A673 (cell line): Measurements from ENCODE around the gene ADAM30. TPM values are rescaled to one million over a fixed set of nuclear protein-coding genes. Genes with fewer than 3 reads are reported as not detected.

ENCODE experiments used
- BruUV-seq: library from RNA; stranded (reverse); fragments of 400-500 nt; replicated peaks from 2 replicates; lab custom pipeline; 2021; lab: Mats Ljungman, UMichigan
- CTCF ChIA-PET: fragments of 300-600 bp; sonication (Branson Sonifier 250); formaldehyde crosslinking; loops from one replicate; lab custom pipeline; 2022; ENCODE audit warnings: antibody characterized with exemption; lab: Charles Lee
- POLR2A ChIA-PET: fragments of 300-600 bp; sonication (Branson Sonifier 250); formaldehyde crosslinking; loops from one replicate; lab custom pipeline; 2022; ENCODE audit warnings: antibody characterized with exemption; ENCODE audit not compliant: low non-redundant PET; lab: Charles Lee
- DNase-seq: peaks from one replicate; pipeline ENCODE4 v3.0.0-alpha.2; 2015; ENCODE audit warnings: low spot score
- H3K27ac ChIP-seq: fragments of 200-600 bp; sonication (generic); 2 replicates; pipeline ENCODE4 v1.5.1; 2016; ENCODE audit warnings: mixed run types, low read depth, mild to moderate bottlenecking, mixed read lengths, antibody characterized with exemption, low read length; ENCODE audit not compliant: poor library complexity, severe bottlenecking
- H3K27me3 ChIP-seq: fragments of 200-600 bp; sonication (generic); replicated peaks from 2 replicates; pipeline ENCODE4 v1.6.1; 2017; ENCODE audit warnings: mixed run types, low read depth, mild to moderate bottlenecking, mixed read lengths, antibody characterized with exemption, low read length; ENCODE audit not compliant: insufficient read depth, poor library complexity
- H3K36me3 ChIP-seq: fragments of 200-600 bp; sonication (generic); 2 replicates; pipeline ENCODE4 v1.6.1; 2016; ENCODE audit warnings: mixed run types, mild to moderate bottlenecking, mixed read lengths, antibody characterized with exemption, low read length; ENCODE audit not compliant: insufficient read depth, poor library complexity, severe bottlenecking
- H3K4me1 ChIP-seq: fragments of 200-600 bp; sonication (generic); 2 replicates; pipeline ENCODE4 v1.6.1; 2017; ENCODE audit warnings: mixed run types, mild to moderate bottlenecking, mixed read lengths, antibody characterized with exemption, low read length; ENCODE audit not compliant: insufficient read depth, poor library complexity, severe bottlenecking
- H3K4me3 ChIP-seq: fragments of 200-600 bp; sonication (generic); 2 replicates; pipeline ENCODE4 v1.5.1; 2016; ENCODE audit warnings: low read depth, mixed run types, mild to moderate bottlenecking, mixed read lengths, low read length; ENCODE audit not compliant: poor library complexity, severe bottlenecking
- H3K9me3 ChIP-seq: fragments of 200-600 bp; sonication (generic); 2 replicates; pipeline ENCODE4 v1.6.1; 2016; ENCODE audit warnings: mixed run types, low read depth, mild to moderate bottlenecking, mixed read lengths, antibody characterized with exemption, low read length; ENCODE audit not compliant: poor library complexity, severe bottlenecking
- EZH2 ChIP-seq: fragments of 200-600 bp; sonication (generic); IDR thresholded peaks from 2 replicates; pipeline ENCODE4 v1.6.1; 2017; ENCODE audit warnings: borderline replicate concordance, low read depth, mild to moderate bottlenecking, mixed read lengths, antibody characterized with exemption, low read length; ENCODE audit not compliant: poor library complexity, severe bottlenecking
- intact Hi-C: fragments of 100-400 bp; cut with micrococcal nuclease; formaldehyde crosslinking; loops from one replicate; pipeline ENCODE4 v1.10.0; 2022; ENCODE audit not compliant: unreplicated experiment
- total RNA-seq: library from RNA; stranded (reverse); gene quantifications from 2 replicates; pipeline ENCODE4 v1.2.3, GENCODE V29; 2021
- TF ChIP-seq, protein P1 (sequence below): fragments of 300-800, 200-600 bp; sonication (generic); conservative IDR thresholded peaks from 2 replicates; pipeline ENCODE4 v1.5.1; 2017; ENCODE audit warnings: low read depth, mild to moderate bottlenecking, antibody characterized with exemption, low read length, moderate library complexity, mixed read lengths

Gene ADAM30
- total RNA-seq, 1 experiment from 2014 or later: not detected

DNA sequence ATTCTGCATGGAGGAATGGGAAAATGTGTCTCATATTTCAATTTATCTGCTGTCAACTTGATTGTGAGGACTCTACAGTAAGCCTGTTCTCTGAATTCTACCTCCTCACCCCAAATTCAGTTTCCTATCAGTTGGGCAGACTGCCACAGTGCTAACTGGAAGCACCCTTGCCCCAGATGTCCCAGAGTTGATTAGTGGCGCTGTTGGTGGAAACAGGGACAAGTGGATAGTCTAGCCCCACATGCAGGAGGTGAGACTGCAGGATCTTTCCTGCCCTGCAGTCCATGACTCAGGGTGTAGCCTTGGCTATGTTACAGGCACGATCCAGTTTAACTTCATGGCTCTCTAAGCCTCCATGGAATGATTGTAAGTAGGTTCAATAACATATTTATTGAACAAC is 22.1 kb downstream of the ADAM30 start:
- ChIA-PET POLR2A (no interaction called here), CTCF (no interaction called here)
- Histone ChIP-seq H3K4me1 (no peaks in the 10 kb centered on the region), H3K4me3 (no peak overlapping the region), H3K9me3 (no peaks in the 10 kb centered on the region), H3K27ac (no peak overlapping the region), H3K36me3 (no peaks in the 10 kb centered on the region), H3K27me3 (no peaks in the 10 kb centered on the region)
- no TSS peak for BruUV-seq
- no peak for DNase-seq
- TF ChIP-seq, protein P1, sequence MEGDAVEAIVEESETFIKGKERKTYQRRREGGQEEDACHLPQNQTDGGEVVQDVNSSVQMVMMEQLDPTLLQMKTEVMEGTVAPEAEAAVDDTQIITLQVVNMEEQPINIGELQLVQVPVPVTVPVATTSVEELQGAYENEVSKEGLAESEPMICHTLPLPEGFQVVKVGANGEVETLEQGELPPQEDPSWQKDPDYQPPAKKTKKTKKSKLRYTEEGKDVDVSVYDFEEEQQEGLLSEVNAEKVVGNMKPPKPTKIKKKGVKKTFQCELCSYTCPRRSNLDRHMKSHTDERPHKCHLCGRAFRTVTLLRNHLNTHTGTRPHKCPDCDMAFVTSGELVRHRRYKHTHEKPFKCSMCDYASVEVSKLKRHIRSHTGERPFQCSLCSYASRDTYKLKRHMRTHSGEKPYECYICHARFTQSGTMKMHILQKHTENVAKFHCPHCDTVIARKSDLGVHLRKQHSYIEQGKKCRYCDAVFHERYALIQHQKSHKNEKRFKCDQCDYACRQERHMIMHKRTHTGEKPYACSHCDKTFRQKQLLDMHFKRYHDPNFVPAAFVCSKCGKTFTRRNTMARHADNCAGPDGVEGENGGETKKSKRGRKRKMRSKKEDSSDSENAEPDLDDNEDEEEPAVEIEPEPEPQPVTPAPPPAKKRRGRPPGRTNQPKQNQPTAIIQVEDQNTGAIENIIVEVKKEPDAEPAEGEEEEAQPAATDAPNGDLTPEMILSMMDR: no peak
- TF ChIP-seq EZH2: no peak
- intact Hi-C loops: loop anchor here (5.0 kb wide), 2 partner anchors 132 to 273 kb away; no protein-coding TSS in a partner anchor

GRCh38 chr1:119873135-119874015 is 22.9 kb downstream of the ADAM30 start:
- no peak for DNase-seq
- Histone ChIP-seq H3K36me3 (no peaks in the 10 kb centered on the region), H3K27ac (no peak overlapping the region), H3K27me3 (no peaks in the 10 kb centered on the region), H3K4me3 (no peak overlapping the region), H3K9me3 (no peaks in the 10 kb centered on the region), H3K4me1 (no peaks in the 10 kb centered on the region)
- TF ChIP-seq EZH2: no peak
- TF ChIP-seq, protein P1: no peak
- POLR2A ChIA-PET: no interaction called here
- intact Hi-C loops: loop anchor here (5.0 kb wide), 2 partner anchors 131 to 274 kb away; no protein-coding TSS in a partner anchor
- CTCF ChIA-PET: no interaction called here
- BruUV-seq: no TSS peak

DNA sequence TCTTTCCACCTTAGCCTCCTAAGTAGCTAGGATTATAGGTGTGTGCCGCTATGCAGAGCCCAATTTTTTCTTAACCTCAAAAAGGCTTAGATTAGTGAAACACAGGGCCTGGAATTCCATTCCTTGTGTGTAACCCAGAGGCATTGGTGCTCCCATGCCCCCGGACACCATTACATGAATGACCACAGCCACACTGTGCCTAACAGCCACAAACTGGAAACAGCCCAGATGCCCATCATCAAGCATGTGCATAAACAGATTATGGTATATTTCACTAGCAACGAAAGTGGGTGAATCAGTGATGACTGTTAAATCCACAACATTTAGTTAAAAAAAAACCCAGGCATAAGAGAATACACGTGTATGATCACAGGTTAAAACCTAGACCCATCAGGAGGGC is 24.4 kb downstream of the ADAM30 start:
- DNase-seq: no peak
- Histone ChIP-seq H3K27ac (no peak overlapping the region), H3K4me1 (no peaks in the 10 kb centered on the region), H3K27me3 (no peaks in the 10 kb centered on the region), H3K4me3 (no peak overlapping the region), H3K36me3 (no peaks in the 10 kb centered on the region), H3K9me3 (no peaks in the 10 kb centered on the region)
- POLR2A ChIA-PET: no interaction called here
- no TSS peak for BruUV-seq
- TF ChIP-seq, protein P1: no peak
- no peak for TF ChIP-seq EZH2
- intact Hi-C loops: loop anchor here (5.0 kb wide), 2 partner anchors 130 to 275 kb away; no protein-coding TSS in a partner anchor
- CTCF ChIA-PET: no interaction called here
